GM19238 (cell line): ENCODE measurements around the gene MCTP1.

Source experiments
- DNase-seq: peaks from one replicate; pipeline ENCODE4 v3.0.0; 2011; ENCODE audit warnings: low spot score; ENCODE audit not compliant: insufficient read length

MCTP1 gene

GRCh38 chr5:94725142-94725541 lies 559.8 kb downstream of the MCTP1 start:
- DNase-seq: no peak

- DNase-seq: no peak
Observed at GRCh38 chr5:94715768-94716167, 569.1 kb downstream of the MCTP1 start.

GRCh38 chr5:94711785-94712184 lies 573.1 kb downstream of the MCTP1 start:
- DNase-seq: no peak

- no peak for DNase-seq
Observed at GRCh38 chr5:94709277-94709676, 575.6 kb downstream of the MCTP1 start.

GRCh38 chr5:94707359-94707758 lies 577.5 kb downstream of the MCTP1 start:
- DNase-seq: no peak

GRCh38 chr5:94705427-94705826 lies 579.5 kb downstream of the MCTP1 start:
- no peak for DNase-seq

GRCh38 chr5:94702729-94703128 lies 582.2 kb downstream of the MCTP1 start:
- no peak for DNase-seq

GRCh38 chr5:94700592-94700991 lies 584.3 kb downstream of the MCTP1 start:
- no peak for DNase-seq

GRCh38 chr5:94699562-94699961 lies 585.3 kb downstream of the MCTP1 start:
- DNase-seq: no peak

- no peak for DNase-seq
Observed at GRCh38 chr5:94698197-94698596, 586.7 kb downstream of the MCTP1 start.

- no peak for DNase-seq
Observed at GRCh38 chr5:94694671-94695070, 590.2 kb downstream of the MCTP1 start.

- DNase-seq: no peak
Observed at GRCh38 chr5:94693845-94694370, 591.0 kb downstream of the MCTP1 start.

- no peak for DNase-seq
Observed at GRCh38 chr5:94693043-94693822, 591.7 kb downstream of the MCTP1 start.

GRCh38 chr5:94692581-94692980 lies 592.3 kb downstream of the MCTP1 start:
- DNase-seq: no peak

- DNase-seq: no peak
Observed at GRCh38 chr5:94691949-94692348, 592.9 kb downstream of the MCTP1 start.

- no peak for DNase-seq
Observed at GRCh38 chr5:94691291-94691690, 593.6 kb downstream of the MCTP1 start.

- DNase-seq: no peak
Observed at GRCh38 chr5:94690778-94691177, 594.1 kb downstream of the MCTP1 start.

GRCh38 chr5:94689908-94690307 lies 595.0 kb downstream of the MCTP1 start:
- no peak for DNase-seq

- no peak for DNase-seq
Observed at GRCh38 chr5:94682814-94683520, 601.9 kb downstream of the MCTP1 start.

- no peak for DNase-seq
Observed at GRCh38 chr5:94675965-94676618, 608.8 kb downstream of the MCTP1 start.

- no peak for DNase-seq
Observed at GRCh38 chr5:94674490-94675382, 610.2 kb downstream of the MCTP1 start.
